HepG2 (cell line): ENCODE results near the gene MYH9. TPM values are rescaled to one million over a fixed set of nuclear protein-coding genes. Genes with fewer than 3 reads are reported as not detected.

ENCODE experiments used
- GRHL1 ChIP-seq: sonication (generic); formaldehyde crosslinking; conservative IDR thresholded peaks from 2 replicates; pipeline ENCODE4 v1.8.0; 2022; ENCODE audit warnings: missing genetic modification reagents
- HNRNPL ChIP-seq: fragments of 200-400 bp; formaldehyde crosslinking; IDR thresholded peaks from 2 replicates; pipeline ENCODE4 v1.6.1; 2017; ENCODE audit warnings: mild to moderate bottlenecking, low read depth, low read length
- LBX2 ChIP-seq: sonication (generic); formaldehyde crosslinking; IDR thresholded peaks from 2 replicates; pipeline ENCODE4 v1.5.0; 2020; ENCODE audit warnings: missing genetic modification reagents, mild to moderate bottlenecking, borderline replicate concordance
- MAX ChIP-seq: IDR thresholded peaks from 2 replicates; pipeline ENCODE4 v1.6.1; 2012; ENCODE audit warnings: inconsistent platforms
- MTA1 ChIP-seq: sonication (generic); formaldehyde crosslinking; IDR thresholded peaks from 2 replicates; pipeline ENCODE4 v1.4.0; 2020; ENCODE audit warnings: missing genetic modification reagents, mild to moderate bottlenecking, borderline replicate concordance
- PAXIP1 ChIP-seq: sonication (generic); formaldehyde crosslinking; conservative IDR thresholded peaks from 2 replicates; pipeline ENCODE4 v1.4.0; 2020; ENCODE audit warnings: mild to moderate bottlenecking, missing genetic modification reagents, moderate library complexity
- SIX1 ChIP-seq: sonication (generic); formaldehyde crosslinking; IDR thresholded peaks from 2 replicates; pipeline ENCODE4 v1.4.0; 2020; ENCODE audit warnings: missing genetic modification reagents, borderline replicate concordance
- SP2 ChIP-seq: sonication (generic); formaldehyde crosslinking; IDR thresholded peaks from 2 replicates; pipeline ENCODE4 v1.5.1; 2020; ENCODE audit warnings: mild to moderate bottlenecking, missing genetic modification reagents
- TCF7L2 ChIP-seq: IDR thresholded peaks from 2 replicates; pipeline ENCODE4 v1.6.1; 2011; ENCODE audit warnings: mild to moderate bottlenecking, low read depth, low read length, moderate library complexity
- TRIM22 ChIP-seq: fragments of 450-650 bp; IDR thresholded peaks from 2 replicates; pipeline ENCODE4 v1.6.1; 2017
- ZNF225 ChIP-seq: sonication (generic); formaldehyde crosslinking; IDR thresholded peaks from 2 replicates; pipeline ENCODE4 v1.4.0; 2020; ENCODE audit warnings: mild to moderate bottlenecking, missing genetic modification reagents
- ZNF280D ChIP-seq: sonication (generic); formaldehyde crosslinking; IDR thresholded peaks from 2 replicates; pipeline ENCODE4 v1.5.1; 2020; ENCODE audit warnings: mild to moderate bottlenecking, missing genetic modification reagents
- ZNF382 ChIP-seq: sonication (generic); formaldehyde crosslinking; IDR thresholded peaks from 2 replicates; pipeline ENCODE4 v1.5.0; 2020; ENCODE audit warnings: missing genetic modification reagents, mild to moderate bottlenecking, borderline replicate concordance
- ZNF496 ChIP-seq: sonication (generic); formaldehyde crosslinking; IDR thresholded peaks from 2 replicates; pipeline ENCODE4 v1.8.1; 2023; ENCODE audit warnings: mild to moderate bottlenecking, moderate library complexity, missing genetic modification reagents; ENCODE audit not compliant: insufficient replicate concordance
- ZNF597 ChIP-seq: sonication (generic); formaldehyde crosslinking; IDR thresholded peaks from 2 replicates; pipeline ENCODE4 v1.5.0; 2020; ENCODE audit warnings: missing genetic modification reagents
- ZNF678 ChIP-seq: sonication (generic); formaldehyde crosslinking; IDR thresholded peaks from 2 replicates; pipeline ENCODE4 v1.4.0; 2020; ENCODE audit warnings: mild to moderate bottlenecking, missing genetic modification reagents
- ZNF772 ChIP-seq: sonication (generic); formaldehyde crosslinking; IDR thresholded peaks from 2 replicates; pipeline ENCODE4 v1.5.0; 2020; ENCODE audit warnings: mild to moderate bottlenecking, missing genetic modification reagents
- ZSCAN22 ChIP-seq: sonication (generic); formaldehyde crosslinking; IDR thresholded peaks from 2 replicates; pipeline ENCODE4 v1.4.0; 2020; ENCODE audit warnings: mild to moderate bottlenecking, missing genetic modification reagents
- polyA plus RNA-seq, 8 experiments: library from polyadenylated mRNA; depleted of rRNA in 3 of 8; stranded (reverse) in 7 of 8; unstranded in 1 of 8; fragments of >200 nt; fragmentation: Illumina TruSeq in 4 of 8; extraction: Trizol in 4 of 8; gene quantifications; 2 replicates each; pipeline versions ENCODE4 v1.2.1 to v1.2.3, GENCODE V29; 2011 to 2016; ENCODE audit warnings: low read depth in 4 of 8, missing spikeins in 1 of 8, mixed read lengths in 1 of 8; ENCODE audit not compliant: insufficient read depth in 1 of 8
- total RNA-seq, 5 experiments: library from RNA; depleted of rRNA; stranded (reverse); fragments of >200 nt; fragmentation: Illumina TruSeq; extraction: Trizol; gene quantifications; 2 replicates each; pipeline ENCODE4 v1.2.3, GENCODE V29; 2016; ENCODE audit warnings: low read depth in 1 of 5

Gene MYH9
- total and polyA plus RNA-seq, 2 of the 13 experiments (the other 11 are each of a cell fraction or from before 2014, with no cell fraction given), result 50.7 to 98.5 TPM

- no peak for TF ChIP-seq ZNF280D (CRISPR knock-in tag)
- TF ChIP-seq PAXIP1 (CRISPR knock-in tag), result peak; percentile 84
- 0 out of 2 replicates have a peak, but pooled peaks have one; percentile 27 for TF ChIP-seq ZNF772 (CRISPR knock-in tag)
- no peak for TF ChIP-seq SIX1 (CRISPR knock-in tag)
- no peak for TF ChIP-seq ZNF678 (CRISPR knock-in tag)
- TF ChIP-seq ZSCAN22 (CRISPR knock-in tag), result peak; percentile 90
- 0 out of 2 replicates have a peak, but pooled peaks have one; percentile 15 for TF ChIP-seq HNRNPL
- no peak for TF ChIP-seq TRIM22
- TF ChIP-seq MAX, result 0 out of 2 replicates have a peak, but pooled peaks have one; percentile 54
- no peak for TF ChIP-seq LBX2 (CRISPR knock-in tag)
- no peak for TF ChIP-seq ZNF382 (CRISPR knock-in tag)
- TF ChIP-seq ZNF597 (CRISPR knock-in tag), result no peak
- no peak for TF ChIP-seq MTA1
- TF ChIP-seq GRHL1, result no peak
- no peak for TF ChIP-seq ZNF225 (CRISPR knock-in tag)
- TF ChIP-seq TCF7L2, result no peak
- no peak for TF ChIP-seq SP2 (CRISPR knock-in tag)
- TF ChIP-seq ZNF496, result no peak
These were observed 38.3 kb upstream of the MYH9 start (continued) for GRCh38 chr22:36425977-36426523.
